Lower leg skin (tissue), 4 donors: Measurements from ENCODE around the gene NANOGP8. TPM values are rescaled to one million over a fixed set of nuclear protein-coding genes. Genes with fewer than 3 reads are reported as not detected.
"Not testable (repeated sequence)": the region's sequence is repeated elsewhere in the genome, so short reads cannot be mapped to it uniquely, and the experiment has no call there.

Experiments
- DNase-seq, 2 donors: peaks; one replicate each; pipeline ENCODE4 v3.0.0-alpha.2; 2019; ENCODE audit warnings: low spot score in 2 of 2
- H3K4me3 ChIP-seq: fragments of 200-600 bp; sonication (generic); 2 replicates; pipeline ENCODE4 v1.5.1; 2017; ENCODE audit warnings: mild to moderate bottlenecking, low read depth; ENCODE audit not compliant: poor library complexity, severe bottlenecking
- CTCF ChIP-seq, 3 donors: fragments of 450-650 bp; IDR thresholded peaks; one replicate each; pipeline ENCODE4 v1.5.1; 2016; ENCODE audit warnings: antibody characterized with exemption in 3 of 3, mild to moderate bottlenecking in 3 of 3, moderate library complexity in 2 of 3
- POLR2A ChIP-seq, 2 donors: fragments of 450-650 bp; IDR thresholded peaks; one replicate each; pipeline ENCODE4 v1.6.1; 2016 to 2017; ENCODE audit warnings: antibody characterized with exemption in 2 of 2, mild to moderate bottlenecking in 1 of 2, moderate library complexity in 1 of 2
- WGBS, 2 donors: methylation state at CpG; one replicate each; pipeline ENCODE4 v1.1.5; 2018; 5-methylcytosine and 5-hydroxymethylcytosine counted together
- intact Hi-C: fragments of 100-400 bp; cut with DNase I; formaldehyde crosslinking; loops from one replicate; pipeline ENCODE4 v1.15.0; 2023; ENCODE audit warnings: low total_unique reads
- total RNA-seq, 4 donors: library from RNA; depleted of rRNA; stranded (reverse); fragments of >200 nt; gene quantifications; one replicate each; pipeline ENCODE4 v1.1.0, GENCODE V29; 2016

The NANOGP8 gene
- total RNA-seq, 4 donors from 2014 or later = 0.95 to 1.5 TPM; not detected in 2

GRCh38 chr15:35092311-35092710, 7.2 kb upstream of the NANOGP8 start:
- no peak for DNase-seq
- 95% methylated on average over 18 of the region's 18 CpGs for WGBS, 2 donors
- no peak for TF ChIP-seq POLR2A (IDR thresholded peaks at IDR 0.05)
- no peak for TF ChIP-seq CTCF (IDR thresholded peaks at IDR 0.05)

GRCh38 chr15:35090104-35090807, 5.2 kb upstream of the NANOGP8 start:
- DNase-seq = no peak
- TF ChIP-seq CTCF (IDR thresholded peaks at IDR 0.05) (no peak), POLR2A (IDR thresholded peaks at IDR 0.05) (no peak)
- intact Hi-C loops = no loop called here
- H3K4me3 ChIP-seq = no peak overlapping the region
- 82 to 88% methylated on average over 1 of the region's 1 CpG for WGBS, 2 donors

More at GRCh38 chr15:35092311-35092710, 7.2 kb upstream of the NANOGP8 start:
- no peak overlapping the region for H3K4me3 ChIP-seq
- intact Hi-C loops = no loop called here

- TF ChIP-seq POLR2A (IDR thresholded peaks at IDR 0.05) (no peak), CTCF (IDR thresholded peaks at IDR 0.05) (no peak)
- no peak overlapping the region for H3K4me3 ChIP-seq
- 80 to 82% methylated on average over 2 of the region's 2 CpGs for WGBS, 2 donors
- DNase-seq = no peak
- intact Hi-C loops = no loop called here
These were observed 4.5 kb upstream of the NANOGP8 start for GRCh38 chr15:35089551-35089950.

- no peak for TF ChIP-seq CTCF (IDR thresholded peaks at IDR 0.05)
- no peak for TF ChIP-seq POLR2A (IDR thresholded peaks at IDR 0.05)
- intact Hi-C loops = no loop called here
These were observed 3.2 kb upstream of the NANOGP8 start for GRCh38 chr15:35088329-35088728.

GRCh38 chr15:35087759-35088158, 2.7 kb upstream of the NANOGP8 start:
- TF ChIP-seq POLR2A (IDR thresholded peaks at IDR 0.05) (no peak), CTCF (IDR thresholded peaks at IDR 0.05) (no peak)
- DNase-seq = no peak
- 88 to 91% methylated on average over 3 of the region's 3 CpGs for WGBS, 2 donors
- no peak overlapping the region for H3K4me3 ChIP-seq
- intact Hi-C loops = no loop called here

More at GRCh38 chr15:35088329-35088728, 3.2 kb upstream of the NANOGP8 start:
- DNase-seq = no peak
- no peak overlapping the region for H3K4me3 ChIP-seq
- 70 to 81% methylated on average over 1 of the region's 1 CpG for WGBS, 2 donors

- intact Hi-C loops, H3K4me3 ChIP-seq, DNase-seq: not testable (repeated sequence)
- 92 to 95% methylated on average over 14 to 23 of the region's 36 CpGs for WGBS, 2 donors
These were observed 2.4 kb downstream of the NANOGP8 start for GRCh38 chr15:35082371-35083348.

GRCh38 chr15:35081626-35082365, 3.3 kb downstream of the NANOGP8 start:
- H3K4me3 ChIP-seq, DNase-seq, intact Hi-C loops: not testable (repeated sequence)
- 89 to 91% methylated on average over 20 to 27 of the region's 45 CpGs for WGBS, 2 donors
